ENCODE measurements around the gene REXO2.

REXO2 gene

DNA sequence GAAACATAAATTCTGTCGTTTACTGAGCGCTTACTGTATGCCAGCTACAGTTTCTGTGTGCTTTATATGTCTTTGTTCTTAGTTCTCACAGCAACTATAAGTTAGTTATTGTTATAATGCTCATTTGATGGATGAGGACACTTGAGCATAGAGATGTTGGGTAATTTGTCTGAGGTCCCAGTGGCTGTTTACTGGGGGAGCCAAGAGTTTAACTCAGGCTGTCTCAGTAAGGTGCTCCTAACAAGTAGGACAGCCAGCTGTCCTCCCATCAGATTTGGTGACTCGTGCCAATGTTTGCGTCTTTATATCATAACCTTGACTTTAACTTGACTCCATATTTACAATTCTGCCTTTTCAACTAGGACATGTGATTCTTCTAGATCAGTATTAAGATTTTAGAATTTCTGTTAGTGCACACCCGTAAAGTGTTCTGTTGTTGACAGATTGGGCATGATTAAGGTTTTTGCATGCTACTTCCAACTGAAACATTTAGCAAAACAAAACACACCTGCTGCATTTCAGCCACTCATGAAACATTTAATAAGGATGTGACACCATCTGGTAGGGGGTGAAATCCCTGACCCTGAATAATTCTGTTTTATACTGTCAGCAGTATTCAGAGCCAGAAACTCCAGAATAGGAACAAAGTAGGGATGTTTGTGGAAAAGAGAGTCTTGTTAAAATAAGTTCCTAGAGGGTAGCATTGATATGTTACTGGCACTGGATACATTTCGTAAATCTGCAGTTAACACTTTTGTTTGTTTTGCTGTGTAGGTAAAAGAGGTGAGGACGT, 1.9 kb downstream of the REXO2 start:
- DNase-seq (ENCODE audit: low read depth in 2 of 2): no peak

DNA sequence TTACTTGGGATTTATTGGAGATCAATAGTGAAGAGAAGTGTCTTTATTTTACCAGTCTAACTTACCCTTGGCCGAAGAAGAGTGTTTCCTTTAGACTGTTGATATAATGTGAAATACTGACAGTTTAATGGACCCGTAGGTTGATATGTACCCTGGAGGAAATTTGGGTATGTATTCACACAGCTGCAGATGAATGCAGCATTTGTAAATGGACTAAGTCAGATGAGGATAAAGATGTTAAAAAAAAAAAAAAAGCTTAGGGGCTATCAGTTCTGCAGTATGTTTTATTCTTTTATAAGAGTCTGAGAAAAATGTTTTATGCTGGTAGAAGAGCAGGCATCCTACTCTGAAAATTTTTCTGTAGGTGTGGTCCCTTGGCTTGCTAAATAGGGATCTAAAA, 2.7 kb downstream of the REXO2 start:
- DNase-seq (ENCODE audit: low read depth in 2 of 2): no peak

DNA sequence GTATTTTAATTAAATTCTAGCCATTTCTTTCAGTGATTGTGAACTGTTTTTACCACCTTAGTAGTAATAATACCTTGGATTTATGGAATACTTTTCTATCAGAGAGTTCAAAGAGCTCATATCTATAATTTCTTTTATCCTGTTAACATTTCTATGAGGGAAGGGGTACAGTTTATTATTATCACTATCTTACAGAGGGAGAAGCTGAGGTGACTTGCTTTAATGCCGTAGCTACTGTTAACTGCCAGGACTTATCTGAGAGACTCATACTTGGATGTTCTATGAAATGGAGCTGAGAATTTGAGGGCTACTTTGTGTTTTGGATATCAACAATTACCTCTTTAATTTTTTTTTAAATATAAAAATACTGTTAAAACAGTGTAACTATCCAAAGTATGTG, 3.3 kb downstream of the REXO2 start:
- DNase-seq (ENCODE audit: low read depth in 2 of 2): no peak

DNA sequence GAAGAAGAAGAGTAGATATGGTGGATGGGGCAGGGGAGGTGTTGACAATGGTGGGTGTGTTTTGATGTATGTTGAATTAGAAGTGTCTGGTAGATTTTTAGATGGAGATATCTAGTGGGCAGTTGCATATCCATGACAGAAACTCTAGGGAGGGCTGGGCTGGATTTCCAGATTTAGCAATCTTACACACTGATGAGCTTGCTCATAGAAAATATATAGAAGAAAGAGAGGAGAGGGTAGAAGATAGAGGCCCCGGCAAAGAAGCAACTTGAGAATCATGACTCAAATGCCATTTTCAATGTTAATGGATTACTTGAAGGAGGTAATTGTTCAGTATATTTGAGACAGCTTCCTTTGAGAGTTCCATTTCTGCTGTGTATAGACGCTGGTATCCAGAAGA, 8.2 kb downstream of the REXO2 start:
- no peak for DNase-seq (ENCODE audit: low read depth in 2 of 2)

DNA sequence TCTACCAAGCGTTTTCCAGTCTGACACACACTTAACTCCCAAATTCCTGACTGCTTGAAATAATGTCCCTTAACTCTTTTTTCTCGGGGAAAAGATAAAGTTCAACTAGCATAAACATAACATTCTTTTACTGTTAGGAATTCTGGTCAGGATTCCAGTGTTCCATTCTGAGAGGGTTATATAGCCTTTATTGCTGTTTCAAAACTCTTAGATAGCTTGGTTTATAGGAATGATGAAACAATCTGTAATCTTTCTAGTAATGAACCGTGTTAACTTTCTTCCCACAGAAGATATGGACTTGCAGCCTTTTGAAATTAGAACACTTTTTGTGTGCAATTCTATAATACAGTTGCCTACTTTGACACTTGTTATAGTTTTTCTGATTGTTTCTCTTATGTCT, 8.6 kb downstream of the REXO2 start:
- DNase-seq (ENCODE audit: low read depth in 2 of 2): no peak

DNA sequence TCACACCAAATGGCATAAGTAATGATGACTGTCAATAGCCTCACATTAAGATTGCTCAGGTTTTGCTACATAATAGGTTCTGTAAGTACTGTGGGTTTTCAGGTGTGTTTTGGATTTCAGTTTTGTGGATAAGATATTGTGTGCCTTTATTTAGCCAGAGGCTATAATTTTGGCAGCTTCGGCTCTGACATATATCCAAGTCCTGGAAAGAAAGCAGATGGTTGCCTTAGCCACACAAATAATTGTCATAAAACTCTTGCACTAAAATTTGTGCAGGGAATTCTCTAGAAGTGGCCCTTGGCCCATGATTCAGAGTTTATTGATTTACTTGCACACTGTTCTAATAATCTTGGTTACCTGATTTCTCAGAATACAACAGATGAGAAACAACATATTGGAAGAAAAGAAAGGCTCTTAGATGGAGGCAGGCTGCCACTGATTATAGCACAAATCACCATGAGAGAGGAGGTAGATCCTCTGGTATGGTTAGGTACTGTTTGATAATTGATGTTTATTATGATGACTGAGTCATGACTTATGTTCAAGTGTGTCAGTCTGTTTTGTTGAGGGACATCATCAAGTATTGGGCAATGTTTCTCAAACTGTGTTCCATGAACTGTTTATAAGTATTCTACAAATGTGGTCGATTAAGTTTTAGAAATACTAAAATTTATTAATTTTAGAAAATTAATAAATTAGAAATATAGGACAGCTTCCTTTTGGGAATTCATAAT, 9.6 kb downstream of the REXO2 start:
- no peak for DNase-seq (ENCODE audit: low read depth in 2 of 2)

DNA sequence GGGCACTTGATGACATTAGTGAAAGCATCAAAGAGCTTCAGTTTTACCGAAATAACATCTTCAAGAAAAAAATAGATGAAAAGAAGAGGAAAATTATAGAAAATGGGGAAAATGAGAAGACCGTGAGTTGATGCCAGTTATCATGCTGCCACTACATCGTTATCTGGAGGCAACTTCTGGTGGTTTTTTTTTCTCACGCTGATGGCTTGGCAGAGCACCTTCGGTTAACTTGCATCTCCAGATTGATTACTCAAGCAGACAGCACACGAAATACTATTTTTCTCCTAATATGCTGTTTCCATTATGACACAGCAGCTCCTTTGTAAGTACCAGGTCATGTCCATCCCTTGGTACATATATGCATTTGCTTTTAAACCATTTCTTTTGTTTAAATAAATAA, 10.6 kb downstream of the REXO2 start:
- no peak for DNase-seq (ENCODE audit: low read depth in 2 of 2)

DNA sequence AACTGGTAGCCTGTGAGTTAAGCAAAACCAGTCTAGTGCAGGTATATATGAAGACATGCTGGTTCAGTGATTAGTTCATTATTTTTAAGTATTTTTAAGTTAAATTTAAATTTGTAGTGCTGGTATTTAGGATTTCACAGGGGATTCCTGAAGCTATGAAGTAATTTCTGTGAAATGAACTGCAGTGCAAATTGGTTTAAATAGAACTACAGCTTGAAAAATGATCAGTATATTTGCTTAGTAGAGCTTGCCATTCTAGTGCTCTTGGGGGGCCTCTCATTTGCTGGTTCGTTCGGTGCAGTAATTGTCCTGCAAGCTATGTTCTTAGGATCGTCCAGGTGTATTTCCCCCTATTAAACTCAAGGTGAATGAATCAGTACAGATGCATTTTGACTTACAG, 13.1 kb downstream of the REXO2 start:
- DNase-seq (ENCODE audit: low read depth in 2 of 2): no peak

DNA sequence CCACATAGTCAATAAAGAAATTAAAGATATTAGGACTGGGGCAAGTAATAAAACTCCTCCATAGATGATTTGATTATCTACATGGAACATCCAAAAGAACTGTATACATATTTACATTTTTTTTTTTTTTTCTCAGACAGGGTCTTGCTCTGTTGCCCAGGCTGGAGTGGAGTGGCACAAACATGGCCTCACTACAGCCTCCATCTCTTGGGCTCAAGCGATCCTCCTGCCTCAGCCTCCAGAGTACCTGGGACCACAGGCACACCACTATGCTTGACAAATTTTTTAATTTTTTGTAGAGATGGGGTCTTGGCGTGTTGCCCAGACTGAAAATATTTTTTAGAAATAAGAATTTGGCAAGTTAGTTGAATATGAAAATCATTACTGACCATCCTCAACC, 24.7 kb downstream of the REXO2 start:
- DNase-seq (ENCODE audit: low read depth in 2 of 2): no peak

DNA sequence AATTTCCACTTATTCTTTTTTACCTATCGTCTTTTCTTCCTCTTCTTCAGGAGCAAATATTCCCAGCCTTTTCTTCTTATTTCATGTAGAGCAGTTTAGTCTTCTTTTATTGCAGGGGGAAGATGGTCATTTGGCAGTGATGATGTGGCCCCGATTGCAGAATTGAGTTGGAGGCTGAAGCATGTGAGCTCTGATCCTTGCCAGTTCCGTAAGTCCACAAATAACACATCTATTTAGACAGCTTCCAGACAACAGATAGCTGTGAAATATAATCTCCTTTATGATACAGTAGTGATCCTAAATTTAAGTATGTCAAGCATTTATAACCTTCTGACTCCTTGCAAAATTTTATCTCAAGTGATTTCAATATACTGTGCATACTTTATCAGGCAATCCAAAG, 27.5 kb downstream of the REXO2 start:
- no peak for DNase-seq (ENCODE audit: low read depth in 2 of 2)

DNA sequence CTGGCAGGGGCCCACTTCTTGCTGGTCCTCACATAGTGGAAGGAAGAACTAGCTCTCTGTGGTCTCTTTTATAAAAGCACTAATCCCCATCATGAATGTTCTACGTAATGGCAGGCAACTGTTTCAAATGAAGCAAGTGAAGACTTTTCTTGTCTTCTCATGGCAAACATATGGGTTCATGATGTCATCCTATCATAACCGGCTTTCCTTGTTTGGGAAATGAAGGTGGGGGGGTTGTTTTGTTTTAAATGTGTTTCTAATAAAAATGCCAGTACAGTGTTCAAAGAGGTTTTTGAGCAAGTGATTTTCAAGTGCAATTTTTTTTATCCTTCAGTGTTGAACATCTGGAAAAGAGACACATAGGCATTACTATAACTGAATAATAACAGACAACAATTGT, 33.4 kb downstream of the REXO2 start:
- no peak for DNase-seq (ENCODE audit: low read depth in 2 of 2)

DNA sequence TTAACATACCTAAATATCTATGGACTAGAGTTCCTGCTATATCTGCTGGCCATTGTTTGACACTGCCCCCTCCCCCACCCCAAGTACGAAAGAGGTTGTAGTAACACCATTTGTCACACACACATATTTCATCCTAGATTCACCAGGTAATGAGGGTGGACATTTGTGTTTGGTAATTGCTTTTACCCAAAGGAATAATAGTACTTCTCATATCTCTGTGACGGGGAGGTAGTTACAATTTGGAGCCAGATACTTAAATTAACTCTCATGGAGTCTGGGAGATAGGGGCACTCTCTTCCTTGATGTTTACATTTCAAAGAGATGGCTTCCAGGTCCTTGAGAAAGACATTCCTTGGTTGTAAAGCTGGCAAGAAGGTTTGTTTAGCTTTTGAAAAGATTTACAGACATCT, 38.7 kb downstream of the REXO2 start:
- no peak for DNase-seq (ENCODE audit: low read depth in 2 of 2)

DNA sequence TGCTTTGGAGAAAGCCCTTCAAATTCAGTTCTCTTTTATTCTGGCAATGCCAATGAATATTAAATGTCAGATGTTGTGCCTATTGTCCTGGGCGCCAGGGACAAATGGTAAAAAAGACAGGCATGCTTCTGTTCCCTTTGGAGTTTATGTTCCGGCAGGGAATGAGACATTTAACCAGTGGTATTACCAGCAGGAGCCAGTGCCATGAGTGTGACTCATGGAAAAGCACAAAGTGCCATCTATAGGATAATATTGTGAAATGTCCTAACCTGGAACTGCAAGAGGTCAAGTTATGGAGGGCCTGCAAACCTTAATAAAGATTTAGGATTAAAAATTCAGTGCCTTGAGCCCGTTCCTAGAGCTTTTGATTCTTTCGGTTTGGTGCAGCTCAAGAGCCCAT, 39.5 kb downstream of the REXO2 start:
- no peak for DNase-seq (ENCODE audit: low read depth in 2 of 2)

DNA sequence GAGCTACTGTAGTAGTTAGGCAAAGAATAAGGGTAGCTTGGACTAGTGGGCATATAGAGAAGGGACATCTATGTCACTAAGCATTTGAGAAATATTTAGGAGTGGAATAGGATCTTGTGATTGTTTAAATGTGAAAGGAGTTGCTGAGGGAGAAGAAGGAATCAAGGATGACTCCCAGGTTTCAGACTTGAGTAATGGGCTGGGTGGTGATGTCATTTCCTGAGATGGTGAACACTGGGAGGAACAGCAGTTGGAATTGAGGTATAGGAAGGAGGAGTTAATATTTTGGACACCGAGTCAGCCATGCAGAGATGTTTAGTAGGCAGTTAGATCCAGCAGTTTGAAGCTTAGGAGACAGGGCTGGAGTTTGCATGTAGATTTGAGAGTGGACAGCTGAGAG, 40.1 kb downstream of the REXO2 start:
- no peak for DNase-seq (ENCODE audit: low read depth in 2 of 2)

DNA sequence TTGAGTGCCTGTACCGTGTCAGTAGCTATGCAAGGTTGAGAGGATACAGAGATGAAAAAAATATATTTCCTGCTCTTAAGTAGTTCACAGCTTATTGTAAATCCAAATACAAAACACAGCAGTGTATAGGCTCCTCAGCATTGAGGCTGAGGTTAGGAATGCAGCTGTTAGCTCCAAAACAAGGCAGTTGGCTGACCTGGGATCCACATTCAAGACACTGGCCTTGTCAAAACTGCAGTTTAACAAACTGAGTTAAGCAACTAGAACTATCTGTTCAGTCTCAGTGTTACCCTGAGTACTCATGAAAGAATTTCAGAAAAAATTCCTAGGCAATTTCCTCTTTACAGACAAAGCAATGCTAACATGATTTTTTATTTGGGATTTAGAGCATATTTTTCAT, 42.8 kb downstream of the REXO2 start:
- DNase-seq (ENCODE audit: low read depth in 2 of 2): no peak

DNA sequence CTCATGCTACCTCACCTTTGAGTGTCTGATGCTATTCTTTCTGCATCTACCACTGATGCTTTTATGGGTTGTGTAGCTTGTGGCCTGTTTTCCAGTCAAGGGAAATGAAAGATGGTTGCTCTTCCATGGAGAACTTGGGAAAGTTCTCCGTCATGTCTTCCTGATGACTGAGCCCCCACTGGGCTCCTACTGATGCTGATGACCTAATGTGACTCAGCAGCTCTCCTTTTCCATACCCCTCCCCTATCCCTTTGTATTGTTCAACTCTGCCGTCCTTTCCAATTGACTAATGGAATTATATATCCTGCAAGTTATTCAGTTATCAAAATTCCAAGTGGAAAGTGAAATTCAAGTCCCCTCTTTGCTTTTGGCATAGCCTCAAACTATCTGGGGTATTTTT, 44.7 kb downstream of the REXO2 start:
- DNase-seq (ENCODE audit: low read depth in 2 of 2): no peak

DNA sequence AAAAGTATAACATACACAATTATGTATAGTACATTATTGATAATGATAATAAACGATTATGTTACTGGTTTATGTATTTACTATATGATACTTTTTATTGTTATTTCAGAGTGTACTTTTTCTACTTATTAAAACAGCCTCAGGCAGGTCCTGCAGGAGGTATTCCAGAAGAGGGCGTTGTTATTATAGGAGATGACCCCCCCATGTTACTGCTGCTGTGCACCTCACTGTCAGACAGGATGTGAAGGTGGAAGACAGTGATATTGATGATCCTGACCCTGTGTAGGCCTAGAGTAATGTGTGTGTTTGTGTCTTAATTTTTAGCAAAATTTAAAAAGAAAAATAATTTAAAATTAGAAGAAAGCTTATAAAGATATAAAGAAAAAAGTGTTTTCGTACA, 57.6 kb downstream of the REXO2 start:
- no peak for DNase-seq (ENCODE audit: low read depth in 2 of 2)

DNA sequence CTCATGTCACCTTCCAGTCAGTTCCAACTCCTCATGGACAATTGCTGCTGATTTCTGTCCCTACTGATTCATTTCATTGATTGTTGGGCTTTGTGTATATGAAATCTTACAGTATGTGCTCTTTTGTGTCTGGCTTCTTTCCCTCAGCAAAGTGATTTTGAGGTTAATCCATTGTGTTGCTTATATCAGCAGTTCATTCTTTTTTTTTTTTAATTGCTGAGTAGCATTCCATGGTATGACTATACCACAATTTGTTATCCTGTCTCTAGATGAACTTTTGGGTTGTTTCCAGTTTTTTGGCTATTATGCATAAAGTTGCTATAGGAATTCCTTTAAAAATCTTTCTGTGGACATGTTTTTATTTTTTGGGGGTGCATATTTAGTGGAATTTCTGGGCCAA, 60.5 kb downstream of the REXO2 start:
- no peak for DNase-seq (ENCODE audit: low read depth in 2 of 2)
